Measurements from ENCODE around the gene CISH. TPM values are rescaled to one million over a fixed set of nuclear protein-coding genes. Genes with fewer than 3 reads are reported as not detected.

Gene CISH
- total RNA-seq, 1 experiment from 2014 or later = 8.4 TPM

- no peak for DNase-seq
- H3K36me3 ChIP-seq = no peaks in the 10 kb centered on the region
- no peak overlapping the region for H3K27ac ChIP-seq
- H3K9me3 ChIP-seq (replicated peaks) = no peaks in the 10 kb centered on the region
- no peaks in the 10 kb centered on the region for H3K4me1 ChIP-seq
- H3K27me3 ChIP-seq = no peaks in the 10 kb centered on the region
- H3K4me3 ChIP-seq = no peak overlapping the region
Observed at GRCh38 chr3:50648944-50649343, 37.4 kb upstream of the CISH start.

GRCh38 chr3:50648313-50648712, 36.7 kb upstream of the CISH start:
- Histone ChIP-seq H3K36me3 (no peaks in the 10 kb centered on the region), H3K9me3 (replicated peaks) (no peaks in the 10 kb centered on the region), H3K4me1 (no peaks in the 10 kb centered on the region), H3K4me3 (no peak overlapping the region), H3K27me3 (no peaks in the 10 kb centered on the region), H3K27ac (no peak overlapping the region)
- no peak for DNase-seq

- Histone ChIP-seq H3K4me1 (no peaks in the 10 kb centered on the region), H3K36me3 (no peaks in the 10 kb centered on the region)
Observed at GRCh38 chr3:50645378-50645777, 33.8 kb upstream of the CISH start.

DNA sequence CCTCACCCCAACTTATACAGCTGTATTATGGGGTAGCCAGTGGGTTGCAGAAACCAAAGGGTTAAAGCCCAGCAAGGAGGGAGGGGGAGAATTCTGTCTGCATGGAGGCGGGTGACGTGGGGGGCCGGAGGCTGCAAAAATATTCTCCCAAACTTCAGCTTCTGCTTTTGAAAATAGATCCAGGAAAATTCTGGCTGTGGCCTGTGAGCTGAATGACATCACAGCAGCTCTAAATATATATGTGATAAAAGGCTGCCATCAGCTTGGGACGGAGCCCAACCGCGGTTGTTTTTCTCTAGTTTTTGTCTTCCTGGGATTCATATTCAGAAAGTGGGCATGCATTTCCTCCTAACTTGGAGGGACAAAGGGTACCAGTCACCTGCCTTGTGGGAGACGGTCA, 33.0 kb upstream of the CISH start:
- Histone ChIP-seq H3K27me3 (no peaks in the 10 kb centered on the region), H3K27ac (no peak overlapping the region), H3K4me3 (no peak overlapping the region), H3K9me3 (replicated peaks) (no peaks in the 10 kb centered on the region), H3K36me3 (no peaks in the 10 kb centered on the region), H3K4me1 (no peaks in the 10 kb centered on the region)
- DNase-seq = no peak

More at GRCh38 chr3:50645378-50645777, 33.8 kb upstream of the CISH start:
- DNase-seq = no peak
- H3K9me3 ChIP-seq (replicated peaks) = no peaks in the 10 kb centered on the region
- no peak overlapping the region for H3K4me3 ChIP-seq
- H3K27me3 ChIP-seq = no peaks in the 10 kb centered on the region
- H3K27ac ChIP-seq = no peak overlapping the region

DNA sequence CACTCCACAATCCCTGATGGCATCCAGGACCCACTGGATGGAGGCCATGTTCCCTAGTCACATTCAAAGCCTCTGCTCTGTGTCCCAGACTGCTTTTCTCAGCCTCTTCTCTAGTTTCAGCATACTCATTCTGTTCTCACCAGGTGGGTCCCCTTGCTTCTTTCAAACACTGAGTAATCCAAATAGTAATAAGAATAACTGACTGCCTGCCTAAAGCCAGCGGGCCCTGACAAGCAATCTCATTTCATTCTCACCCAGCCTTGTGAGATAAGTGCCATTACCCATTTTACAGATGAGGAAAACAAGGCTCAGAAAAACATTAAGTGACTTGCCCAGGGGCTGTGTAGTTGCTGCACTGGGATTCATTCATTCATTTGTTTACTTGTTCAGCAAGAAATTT, 30.8 kb upstream of the CISH start:
- no peaks in the 10 kb centered on the region for H3K36me3 ChIP-seq
- DNase-seq = no peak
- H3K27ac ChIP-seq = no peak overlapping the region
- H3K9me3 ChIP-seq (replicated peaks) = no peaks in the 10 kb centered on the region
- H3K4me3 ChIP-seq = no peak overlapping the region
- H3K27me3 ChIP-seq = no peaks in the 10 kb centered on the region
- no peaks in the 10 kb centered on the region; the same call in 1 of the 2 replicates for H3K4me1 ChIP-seq

DNA sequence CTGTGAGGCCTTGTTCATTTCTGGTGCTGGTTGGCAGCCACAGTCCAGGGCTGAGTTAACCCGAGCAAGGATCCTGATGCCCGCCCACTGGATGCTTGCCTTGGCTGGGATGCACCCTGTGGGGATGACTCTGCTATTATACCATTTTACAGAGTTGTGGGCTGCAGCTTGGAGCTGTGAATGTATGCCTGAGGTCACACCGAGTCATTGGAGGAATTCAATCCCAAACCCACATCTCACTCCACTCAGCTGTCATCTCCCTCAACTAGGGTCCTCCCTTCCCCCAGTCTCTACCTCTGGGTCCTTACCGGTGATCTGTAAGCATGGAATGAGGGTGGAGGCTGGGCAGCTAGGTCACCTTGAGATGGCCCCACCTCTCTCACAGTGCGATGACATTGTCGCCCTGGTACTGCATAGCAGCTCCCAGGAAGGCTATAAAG, 27.5 kb upstream of the CISH start:
- H3K4me1 ChIP-seq = no peaks in the 10 kb centered on the region; the same call in 1 of the 2 replicates
- no peak overlapping the region for H3K4me3 ChIP-seq
- no peaks in the 10 kb centered on the region for H3K9me3 ChIP-seq (replicated peaks)
- H3K27ac ChIP-seq = no peak overlapping the region
- peak in 1 of 2 experiments; percentile 9 for DNase-seq
- H3K36me3 ChIP-seq = no peaks in the 10 kb centered on the region
- H3K27me3 ChIP-seq = no peaks in the 10 kb centered on the region

DNA sequence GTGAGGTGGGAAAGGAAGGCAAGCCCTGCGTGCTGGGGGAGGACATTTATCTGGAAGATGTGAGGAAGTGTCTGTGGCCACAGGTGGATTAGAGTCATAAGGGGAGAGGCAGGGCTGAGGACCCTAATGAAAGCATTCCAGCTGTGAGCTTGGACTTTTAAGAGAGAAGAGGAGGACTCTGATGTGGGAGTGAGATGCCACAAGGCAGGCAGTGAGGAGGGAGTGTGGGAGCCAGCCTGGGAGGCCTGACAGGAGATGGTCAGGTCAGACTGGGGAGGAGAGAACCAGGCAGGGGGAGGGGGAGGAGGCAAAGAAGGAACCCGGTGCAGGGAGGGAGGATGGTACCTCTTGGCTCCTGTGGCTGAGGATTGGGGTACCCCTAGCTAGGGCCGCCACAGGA, 26.4 kb upstream of the CISH start:
- Histone ChIP-seq H3K27ac (no peak overlapping the region), H3K36me3 (no peaks in the 10 kb centered on the region), H3K27me3 (no peaks in the 10 kb centered on the region), H3K4me1 (no peaks in the 10 kb centered on the region; the same call in 1 of the 2 replicates), H3K4me3 (no peak overlapping the region), H3K9me3 (replicated peaks) (no peaks in the 10 kb centered on the region)
- no peak for DNase-seq

GRCh38 chr3:50637011-50637410, 25.4 kb upstream of the CISH start:
- no peaks in the 10 kb centered on the region for H3K9me3 ChIP-seq (replicated peaks)
- no peak for DNase-seq
- H3K27me3 ChIP-seq = no peaks in the 10 kb centered on the region
- no peak overlapping the region for H3K27ac ChIP-seq
- no peaks in the 10 kb centered on the region for H3K36me3 ChIP-seq
- no peaks in the 10 kb centered on the region; the same call in 1 of the 2 replicates for H3K4me1 ChIP-seq
- no peak overlapping the region for H3K4me3 ChIP-seq

DNA sequence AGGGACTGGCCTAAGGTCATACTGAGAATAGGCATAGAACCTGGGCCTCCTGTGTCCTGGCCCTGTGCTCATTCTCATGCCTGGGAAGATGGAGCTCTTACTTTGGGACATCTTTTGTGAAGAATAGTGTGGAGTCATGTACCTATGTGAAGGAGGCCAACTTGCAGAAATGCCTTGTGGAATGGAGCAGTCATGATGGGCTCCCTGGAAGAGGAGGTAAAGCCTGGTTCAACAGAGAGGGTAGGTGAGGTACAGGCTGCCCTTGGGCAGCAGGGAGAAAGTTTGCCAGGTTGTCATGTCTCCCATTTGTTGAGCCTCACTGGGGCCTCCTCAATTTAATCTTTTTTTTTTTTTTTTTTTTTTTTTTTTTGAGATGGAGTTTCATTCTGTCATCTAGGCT, 23.5 kb upstream of the CISH start:
- DNase-seq = no peak
- Histone ChIP-seq H3K36me3 (no peaks in the 10 kb centered on the region), H3K27me3 (no peaks in the 10 kb centered on the region), H3K4me3 (no peak overlapping the region), H3K4me1 (peaks cover 12% of the 10 kb centered on the region; the same call in 1 of the 2 replicates), H3K27ac (no peak overlapping the region), H3K9me3 (replicated peaks) (no peaks in the 10 kb centered on the region)

DNA sequence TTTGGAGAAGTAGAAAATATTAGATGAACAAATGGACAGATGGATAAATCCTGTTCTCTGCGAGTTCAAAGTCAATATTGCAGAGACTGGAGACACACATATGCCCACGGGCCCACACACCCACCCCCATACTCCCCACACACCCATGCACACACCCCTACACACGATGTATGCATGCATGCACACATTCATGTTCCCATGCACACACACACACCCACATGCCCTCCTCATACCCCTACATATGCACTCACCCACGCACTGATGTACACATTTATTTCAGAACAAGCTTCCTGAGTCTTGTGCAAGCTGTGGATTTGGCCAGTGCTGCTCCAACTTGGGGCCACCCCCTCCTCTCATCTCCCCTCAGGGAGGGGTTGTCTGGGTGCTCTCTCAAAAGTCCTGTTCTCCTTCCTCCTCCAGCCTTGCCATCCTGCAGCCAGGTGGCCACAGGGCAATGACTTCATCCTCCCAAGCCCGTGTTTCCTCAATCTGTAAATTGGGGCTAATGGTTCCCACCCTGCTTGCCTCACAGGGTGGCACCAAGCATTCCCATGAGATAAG, 21.7 kb upstream of the CISH start:
- Histone ChIP-seq H3K4me1 (peaks cover 13% of the 10 kb centered on the region; the same call in 1 of the 2 replicates), H3K27ac (no peak overlapping the region), H3K27me3 (no peaks in the 10 kb centered on the region), H3K9me3 (replicated peaks) (no peaks in the 10 kb centered on the region), H3K4me3 (no peak overlapping the region), H3K36me3 (no peaks in the 10 kb centered on the region)
- no peak for DNase-seq

DNA sequence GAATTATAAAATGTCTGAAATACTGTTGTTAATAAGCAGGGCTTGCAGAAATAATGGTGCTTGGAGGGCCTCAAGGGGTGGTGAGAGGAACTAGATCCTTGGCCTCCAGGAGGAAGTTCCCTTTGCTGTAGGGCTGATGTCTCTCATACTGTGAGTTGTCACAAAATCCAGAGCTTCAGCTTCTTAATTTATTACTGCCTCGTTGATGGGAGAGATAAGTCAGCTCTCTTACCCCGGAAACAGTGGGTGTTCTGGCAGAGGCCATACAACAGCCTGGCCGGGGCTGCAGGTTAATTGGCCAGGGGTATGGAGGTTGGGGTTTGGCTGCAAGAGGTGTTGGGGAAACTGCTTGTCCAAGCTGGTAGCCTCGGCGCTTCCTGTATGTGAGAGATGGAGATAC, 20.9 kb upstream of the CISH start:
- H3K4me1 ChIP-seq = peaks cover 13% of the 10 kb centered on the region; the same call in 1 of the 2 replicates
- no peak for DNase-seq
- no peak overlapping the region for H3K27ac ChIP-seq
- H3K36me3 ChIP-seq = no peaks in the 10 kb centered on the region
- H3K4me3 ChIP-seq = no peak overlapping the region
- H3K27me3 ChIP-seq = no peaks in the 10 kb centered on the region
- H3K9me3 ChIP-seq (replicated peaks) = no peaks in the 10 kb centered on the region

DNA sequence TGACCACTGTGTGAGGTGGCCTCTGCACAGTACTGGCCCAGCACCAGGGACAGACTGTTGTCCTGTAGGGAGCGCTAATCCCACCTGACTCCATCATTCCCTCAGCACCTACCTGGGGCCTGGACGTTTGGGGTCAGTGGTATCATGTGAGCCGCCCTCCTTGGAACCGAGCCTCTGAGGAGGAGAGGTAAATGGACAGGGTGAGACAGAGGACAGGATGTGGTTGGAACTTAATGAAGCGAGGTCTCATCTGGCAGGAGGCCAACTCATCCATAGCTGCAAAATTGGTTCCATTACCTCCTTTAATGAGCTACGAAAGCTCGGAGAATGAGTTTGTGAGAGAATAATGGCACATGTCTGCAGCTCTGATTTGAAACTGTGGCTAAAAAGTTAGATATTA, 19.3 kb upstream of the CISH start:
- Histone ChIP-seq H3K36me3 (no peaks in the 10 kb centered on the region), H3K27me3 (no peaks in the 10 kb centered on the region), H3K9me3 (replicated peaks) (no peaks in the 10 kb centered on the region), H3K4me1 (peaks cover 13% of the 10 kb centered on the region; the same call in 1 of the 2 replicates), H3K27ac (no peak overlapping the region), H3K4me3 (no peak overlapping the region)
- DNase-seq = peak; percentile 27 to 70

DNA sequence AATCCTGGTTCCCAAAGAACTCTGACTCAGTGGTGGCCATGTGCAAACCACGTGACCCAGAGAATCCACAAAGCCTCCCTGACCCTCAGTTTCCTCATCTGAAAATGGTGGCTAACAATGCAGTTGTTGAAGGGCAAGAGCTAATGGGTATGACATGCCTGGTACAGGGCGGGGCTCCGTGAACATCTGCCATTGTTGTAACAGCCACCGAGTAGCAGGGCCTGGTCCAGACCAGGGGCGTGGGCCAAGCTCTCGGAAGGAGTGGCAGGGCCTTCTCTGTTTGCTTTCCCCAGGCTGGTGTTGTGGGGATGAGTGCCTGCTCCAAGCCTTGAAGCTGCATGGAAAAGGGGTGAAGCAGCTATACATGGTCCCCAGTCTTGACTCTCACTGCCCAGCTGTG, 18.8 kb upstream of the CISH start:
- no peaks in the 10 kb centered on the region for H3K27me3 ChIP-seq
- DNase-seq = no peak
- H3K36me3 ChIP-seq = no peaks in the 10 kb centered on the region
- H3K4me3 ChIP-seq = no peak overlapping the region
- no peak overlapping the region for H3K27ac ChIP-seq
- peaks cover 13% of the 10 kb centered on the region; the same call in 1 of the 2 replicates for H3K4me1 ChIP-seq
- no peaks in the 10 kb centered on the region for H3K9me3 ChIP-seq (replicated peaks)

DNA sequence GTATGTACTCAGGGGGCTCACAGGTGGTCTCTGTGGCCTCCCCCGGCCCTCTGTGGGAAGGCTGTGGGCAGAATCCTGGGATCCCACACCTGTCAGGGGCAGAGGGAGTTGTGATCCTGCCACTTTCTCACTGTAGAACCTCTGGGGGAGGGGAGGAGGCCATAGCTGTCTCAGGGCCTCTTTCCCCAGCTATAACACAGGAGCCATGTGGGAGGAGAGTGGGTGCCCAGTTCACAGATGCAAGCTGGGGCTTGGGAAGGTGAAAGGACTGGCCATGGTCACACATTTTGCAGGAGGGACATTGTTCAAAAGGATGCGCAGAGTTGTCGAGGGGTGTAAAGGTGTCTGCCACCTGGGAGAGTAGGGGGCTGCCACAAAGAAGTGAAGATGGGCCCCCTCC, 17.0 kb upstream of the CISH start:
- H3K36me3 ChIP-seq = no peaks in the 10 kb centered on the region
- H3K9me3 ChIP-seq (replicated peaks) = no peaks in the 10 kb centered on the region
- peaks cover 13% of the 10 kb centered on the region; the same call in 1 of the 2 replicates for H3K4me1 ChIP-seq
- H3K4me3 ChIP-seq = no peak overlapping the region
- DNase-seq = no peak
- no peaks in the 10 kb centered on the region for H3K27me3 ChIP-seq
- no peak overlapping the region for H3K27ac ChIP-seq

GRCh38 chr3:50627407-50628051, 16.0 kb upstream of the CISH start:
- H3K27ac ChIP-seq = no peak overlapping the region
- no peaks in the 10 kb centered on the region for H3K27me3 ChIP-seq
- peaks cover 13% of the 10 kb centered on the region; the same call in 1 of the 2 replicates for H3K4me1 ChIP-seq
- peak; percentile 18 to 31 for DNase-seq
- H3K4me3 ChIP-seq = no peak overlapping the region
- H3K36me3 ChIP-seq = no peaks in the 10 kb centered on the region
- H3K9me3 ChIP-seq (replicated peaks) = no peaks in the 10 kb centered on the region

DNA sequence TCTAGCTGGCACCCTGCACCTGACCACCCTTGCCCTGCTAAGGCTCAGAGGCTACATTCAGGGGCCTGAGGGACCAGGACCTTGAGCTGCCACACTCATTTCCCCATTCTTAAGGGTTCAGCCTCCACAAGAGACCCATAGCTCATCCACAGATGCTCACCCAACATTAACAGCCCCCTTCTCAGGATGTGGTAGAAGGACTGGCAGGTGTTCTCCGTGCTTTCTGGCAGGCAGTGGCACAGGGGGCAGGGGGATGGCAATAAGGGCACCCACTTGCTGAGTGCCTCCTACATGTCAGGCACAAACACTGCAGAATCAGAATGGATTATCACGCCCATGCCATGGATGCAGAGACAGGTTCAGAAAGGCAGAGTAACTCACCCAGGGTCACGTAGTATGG, 14.8 kb upstream of the CISH start:
- Histone ChIP-seq H3K27ac (no peak overlapping the region), H3K9me3 (replicated peaks) (no peaks in the 10 kb centered on the region), H3K4me3 (no peak overlapping the region), H3K27me3 (no peaks in the 10 kb centered on the region), H3K36me3 (no peaks in the 10 kb centered on the region), H3K4me1 (peaks cover 13% of the 10 kb centered on the region; the same call in 1 of the 2 replicates)
- no peak for DNase-seq

Data from SJCRH30 (cell line).